Stimulated activated CD4-positive, alpha-beta T cell treated with anti-CD3 and anti-CD28 coated beads, Interleukin-1b, Interleukin-23, amount 100 ng/mL, for 48 hours (primary cell): ENCODE data around the gene PAF1.
"Not testable (repeated sequence)": the region's sequence is repeated elsewhere in the genome, so short reads cannot be mapped to it uniquely, and the experiment has no call there.

Experiments
- DNase-seq: peaks from one replicate; pipeline ENCODE4 v3.0.0-alpha.2; 2020

PAF1 gene

GRCh38 chr19:39350156-39350555 is 40.8 kb downstream of the PAF1 start:
- DNase-seq: no peak

DNA sequence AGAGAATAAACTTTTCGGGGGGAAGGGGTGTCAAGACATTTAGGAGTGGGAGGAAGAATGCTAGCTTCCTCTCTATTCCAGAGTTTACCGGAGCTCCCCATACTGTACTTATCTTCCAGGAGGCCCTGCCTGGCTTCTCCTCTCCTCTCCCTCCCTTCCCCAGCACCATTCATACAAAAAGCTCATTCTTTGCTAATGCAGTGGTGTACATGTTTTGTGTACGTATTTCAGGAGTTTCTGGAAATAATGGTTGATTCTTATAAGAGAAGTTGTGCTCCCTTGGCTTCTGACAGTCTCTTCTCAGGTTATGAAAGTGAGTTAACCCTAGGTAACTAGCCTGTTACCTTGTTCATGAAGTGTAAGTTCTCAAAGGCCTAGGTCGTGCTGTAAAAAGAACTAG is 41.6 kb downstream of the PAF1 start:
- no peak for DNase-seq

DNA sequence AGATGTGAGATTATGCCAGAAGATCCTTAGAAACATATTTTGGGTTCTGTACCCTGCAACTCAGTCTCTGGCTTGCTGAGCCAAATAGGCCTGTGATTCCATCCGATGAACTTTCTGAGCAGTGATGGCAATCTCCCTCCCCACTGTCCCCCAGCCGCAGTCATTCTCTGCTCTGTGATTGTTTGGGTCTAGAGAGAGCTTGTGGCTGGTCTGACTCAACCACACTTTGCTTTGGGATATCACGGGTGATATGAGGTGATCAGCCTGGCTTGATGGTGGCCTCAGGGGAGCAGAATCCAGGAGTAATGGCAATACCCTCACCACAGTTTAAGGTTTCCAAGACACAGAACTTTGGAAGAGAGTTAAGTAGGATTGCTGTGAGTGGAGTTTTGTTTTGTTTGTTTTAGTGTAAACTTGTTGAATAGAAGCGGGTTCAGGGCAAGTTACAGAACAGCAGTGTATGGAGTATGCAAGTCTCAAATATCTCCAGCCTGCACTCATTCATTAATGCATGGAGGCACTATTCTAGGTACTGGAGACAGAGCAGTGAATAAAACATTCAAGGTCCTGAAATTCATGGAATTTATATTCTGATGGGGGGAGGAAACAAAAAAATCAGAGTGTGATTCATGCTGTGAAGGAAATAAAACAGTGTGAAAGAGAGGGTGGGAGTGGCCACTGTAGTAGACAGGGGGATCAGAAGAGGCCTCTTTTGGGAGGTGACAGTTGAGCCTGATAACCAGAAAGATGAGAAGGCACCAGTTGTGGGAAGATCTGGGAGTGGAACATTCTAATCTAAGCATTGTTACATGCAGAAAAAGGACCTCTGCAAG is 43.4 kb downstream of the PAF1 start:
- DNase-seq: no peak

GRCh38 chr19:39345956-39346355 is 45.0 kb downstream of the PAF1 start:
- no peak for DNase-seq

GRCh38 chr19:39342647-39343305 is 48.1 kb downstream of the PAF1 start:
- DNase-seq: no peak

- DNase-seq: peak; percentile 99
Observed at GRCh38 chr19:39341719-39342604, 48.9 kb downstream of the PAF1 start, which contains the start of gene SAMD4B. SAMD4B (plus strand) TSS chr19:39342421; CDS start chr19:39356894, 14,473 bp downstream.

DNA sequence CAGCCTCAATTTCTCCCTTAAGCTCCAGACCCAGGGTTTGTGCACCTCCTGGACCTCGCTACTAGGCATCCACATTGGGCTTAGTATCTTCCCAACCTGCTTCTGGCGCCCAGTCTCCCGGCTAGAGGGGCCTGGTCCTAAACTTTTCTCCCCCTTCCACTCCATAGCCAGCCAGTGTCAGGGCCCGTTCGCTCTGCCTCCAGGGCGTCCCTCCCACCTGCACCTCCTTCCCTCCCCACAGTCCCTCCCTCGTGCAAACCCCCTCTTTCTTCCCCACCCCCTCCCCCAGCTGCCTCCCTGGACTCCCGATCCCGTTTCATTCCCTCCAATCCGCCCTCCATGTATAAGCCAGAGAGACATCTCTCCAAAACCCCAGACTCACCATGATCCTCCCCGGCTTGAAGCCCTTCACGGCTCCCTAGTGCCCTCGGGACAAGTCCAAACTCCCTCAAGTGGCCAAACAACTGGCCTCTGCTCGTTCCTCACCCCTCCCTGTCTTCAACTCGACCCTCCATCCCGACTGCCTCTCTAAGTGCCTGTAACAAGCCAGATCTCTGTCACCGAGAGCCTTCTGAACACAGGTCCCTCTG is 49.7 kb downstream of the PAF1 start:
- no peak for DNase-seq

- not testable (repeated sequence) for DNase-seq
Observed at GRCh38 chr19:39340156-39340555, 50.8 kb downstream of the PAF1 start.

GRCh38 chr19:39339674-39340073 is 51.2 kb downstream of the PAF1 start:
- no peak for DNase-seq

- DNase-seq: no peak
Observed at GRCh38 chr19:39336483-39336882, 54.4 kb downstream of the PAF1 start.
